HG03521 (cell line): Measurements from ENCODE around the gene ASPA.
"Not testable (repeated sequence)": the region's sequence is repeated elsewhere in the genome, so short reads cannot be mapped to it uniquely, and the experiment has no call there.

Experiments used
- ATAC-seq: cut with Tn5 transposase; IDR thresholded peaks from one replicate; pipeline ENCODE4 v1.9.1; 2021; ENCODE audit warnings: mild to moderate bottlenecking, moderate library complexity; ENCODE audit not compliant: unreplicated experiment

Gene ASPA

GRCh38 chr17:3507071-3507470 is 31.3 kb downstream of the ASPA start:
- no peak for ATAC-seq

GRCh38 chr17:3507869-3508268 is 32.1 kb downstream of the ASPA start:
- no peak for ATAC-seq

- ATAC-seq, result no peak
Measured at GRCh38 chr17:3510090-3510489, 34.3 kb downstream of the ASPA start.

- ATAC-seq, result no peak
Measured at GRCh38 chr17:3511852-3512504, 36.2 kb downstream of the ASPA start.

GRCh38 chr17:3512505-3513171 is 36.8 kb downstream of the ASPA start:
- no peak for ATAC-seq

- ATAC-seq, result no peak
Measured at GRCh38 chr17:3513305-3514035, 37.7 kb downstream of the ASPA start.

GRCh38 chr17:3514167-3514566 is 38.4 kb downstream of the ASPA start:
- ATAC-seq, result not testable (repeated sequence)

GRCh38 chr17:3514873-3515272 is 39.1 kb downstream of the ASPA start:
- ATAC-seq, result no peak

GRCh38 chr17:3519472-3519871 is 43.7 kb downstream of the ASPA start:
- ATAC-seq, result not testable (repeated sequence)

- ATAC-seq, result no peak
Measured at GRCh38 chr17:3524024-3524423, 48.2 kb downstream of the ASPA start.

GRCh38 chr17:3526491-3526890 is 50.7 kb downstream of the ASPA start:
- ATAC-seq, result no peak

GRCh38 chr17:3526971-3527370 is 51.2 kb downstream of the ASPA start:
- ATAC-seq, result no peak

- no peak for ATAC-seq
Measured at GRCh38 chr17:3527468-3527867, 51.7 kb downstream of the ASPA start.

GRCh38 chr17:3527896-3528295 is 52.1 kb downstream of the ASPA start:
- no peak for ATAC-seq

GRCh38 chr17:3528403-3528851 is 52.6 kb downstream of the ASPA start:
- no peak for ATAC-seq

GRCh38 chr17:3528880-3529511 is 53.2 kb downstream of the ASPA start:
- no peak for ATAC-seq

- ATAC-seq, result no peak
Measured at GRCh38 chr17:3529817-3530741, 54.3 kb downstream of the ASPA start.

GRCh38 chr17:3531266-3532101 is 55.7 kb downstream of the ASPA start:
- no peak for ATAC-seq

GRCh38 chr17:3532106-3532858 is 56.5 kb downstream of the ASPA start:
- no peak for ATAC-seq
